Measurements from ENCODE around the gene A2ML1.

- TF ChIP-seq, protein P1, sequence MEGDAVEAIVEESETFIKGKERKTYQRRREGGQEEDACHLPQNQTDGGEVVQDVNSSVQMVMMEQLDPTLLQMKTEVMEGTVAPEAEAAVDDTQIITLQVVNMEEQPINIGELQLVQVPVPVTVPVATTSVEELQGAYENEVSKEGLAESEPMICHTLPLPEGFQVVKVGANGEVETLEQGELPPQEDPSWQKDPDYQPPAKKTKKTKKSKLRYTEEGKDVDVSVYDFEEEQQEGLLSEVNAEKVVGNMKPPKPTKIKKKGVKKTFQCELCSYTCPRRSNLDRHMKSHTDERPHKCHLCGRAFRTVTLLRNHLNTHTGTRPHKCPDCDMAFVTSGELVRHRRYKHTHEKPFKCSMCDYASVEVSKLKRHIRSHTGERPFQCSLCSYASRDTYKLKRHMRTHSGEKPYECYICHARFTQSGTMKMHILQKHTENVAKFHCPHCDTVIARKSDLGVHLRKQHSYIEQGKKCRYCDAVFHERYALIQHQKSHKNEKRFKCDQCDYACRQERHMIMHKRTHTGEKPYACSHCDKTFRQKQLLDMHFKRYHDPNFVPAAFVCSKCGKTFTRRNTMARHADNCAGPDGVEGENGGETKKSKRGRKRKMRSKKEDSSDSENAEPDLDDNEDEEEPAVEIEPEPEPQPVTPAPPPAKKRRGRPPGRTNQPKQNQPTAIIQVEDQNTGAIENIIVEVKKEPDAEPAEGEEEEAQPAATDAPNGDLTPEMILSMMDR (conservative IDR thresholded peaks at IDR 0.05; ENCODE audit: low read depth, low read length): no peak
- TF ChIP-seq EZH2 (IDR thresholded peaks at IDR 0.05; ENCODE audit: borderline replicate concordance, low read depth, low read length, poor library complexity, severe bottlenecking): no peak
Observed at GRCh38 chr12:8816448-8817050, 5.9 kb upstream of the A2ML1 start.
